GM23248 (cell line): Measurements from ENCODE around the gene PDPK1.

Source experiments
- EZH2 ChIP-seq: fragments of 200-600 bp; sonication (generic); IDR thresholded peaks from 2 replicates; pipeline ENCODE4 v1.6.1; 2018; ENCODE audit warnings: antibody characterized with exemption, mild to moderate bottlenecking; ENCODE audit not compliant: insufficient read depth, poor library complexity, severe bottlenecking
- EZH2phosphoT487 ChIP-seq: fragments of 200-600 bp; sonication (generic); IDR thresholded peaks from 2 replicates; pipeline ENCODE4 v1.6.1; 2018; ENCODE audit warnings: antibody characterized with exemption, moderate library complexity, mild to moderate bottlenecking, low read depth; ENCODE audit not compliant: insufficient read depth

DNA sequence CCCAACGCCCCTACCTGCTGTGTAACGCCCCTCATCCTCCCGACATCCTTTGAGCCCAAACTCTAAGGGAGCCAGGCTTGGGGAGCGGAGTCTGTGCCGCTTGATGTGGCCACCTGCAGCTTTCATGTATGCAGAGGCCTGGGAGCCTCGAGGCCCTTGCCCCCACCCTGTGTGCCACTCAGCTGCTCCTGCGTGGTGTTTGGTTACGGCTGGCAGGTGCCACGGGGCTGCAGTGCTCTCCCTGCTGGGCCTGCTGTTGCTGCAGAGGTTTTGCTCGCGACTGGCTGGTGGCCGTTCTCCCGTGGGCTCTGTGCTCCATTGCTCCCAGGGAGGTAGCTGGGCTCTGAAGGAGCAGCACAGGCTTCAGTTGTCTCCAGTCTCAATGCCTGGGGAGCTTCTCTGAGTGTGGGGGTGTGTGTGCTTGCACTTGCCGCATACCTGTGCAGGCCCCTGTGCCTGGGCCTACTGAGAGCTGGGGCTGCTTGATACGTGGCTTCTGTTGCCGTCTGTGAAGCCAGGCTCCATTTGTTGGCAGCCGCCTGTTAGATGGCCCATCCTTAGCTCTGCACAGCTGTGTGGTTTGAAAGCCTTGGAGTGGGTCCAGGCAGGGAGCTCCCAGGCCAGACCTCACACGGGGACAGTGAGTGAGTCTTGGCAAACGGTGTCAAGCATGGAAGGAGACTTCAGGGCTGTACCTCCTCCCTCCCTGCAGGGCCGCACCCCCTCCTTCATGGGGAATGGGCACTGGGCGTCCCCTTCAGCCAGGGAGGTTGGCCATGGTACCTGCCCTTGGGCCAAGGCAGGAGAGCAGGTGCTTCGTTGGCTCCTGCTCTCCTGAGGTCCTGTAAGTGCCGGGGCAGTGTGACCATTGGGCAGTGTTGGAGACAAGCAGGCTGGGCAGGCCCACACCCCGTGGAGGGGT lies 47.2 kb downstream of the PDPK1 start:
- TF ChIP-seq EZH2 (no peak), EZH2phosphoT487 (no peak)
